RWPE2 (cell line): ENCODE results near the gene RNF213.

ENCODE experiments used
- ATAC-seq: fragments of 200-7000 bp; cut with Tn5 transposase; 3 replicates; pipeline ENCODE4 v1.9.1; 2021; ENCODE audit warnings: low read depth
- DNase-seq: peaks from one replicate; pipeline ENCODE4 v3.0.0-alpha.2; 2020; ENCODE audit warnings: low spot score
- H3K27ac ChIP-seq: fragments of 450-650 bp; 2 replicates; pipeline ENCODE4 v1.5.1; 2017; ENCODE audit warnings: mild to moderate bottlenecking; ENCODE audit not compliant: poor library complexity, severe bottlenecking
- H3K27me3 ChIP-seq: fragments of 250-450 bp; sonication (Bioruptor Pico); 2 replicates; pipeline ENCODE4 v1.5.1; 2021; ENCODE audit warnings: mild to moderate bottlenecking, moderate library complexity; ENCODE audit not compliant: insufficient read depth, poor library complexity, severe bottlenecking
- H3K36me3 ChIP-seq: fragments of 250-450 bp; sonication (Bioruptor Pico); 2 replicates; pipeline ENCODE4 v1.5.1; 2020; ENCODE audit warnings: low read depth, mild to moderate bottlenecking, moderate library complexity
- H3K4me1 ChIP-seq: fragments of 250-450 bp; sonication (Bioruptor Pico); 2 replicates; pipeline ENCODE4 v1.5.1; 2021; ENCODE audit warnings: mild to moderate bottlenecking, moderate library complexity; ENCODE audit not compliant: insufficient read depth, poor library complexity, severe bottlenecking
- H3K4me3 ChIP-seq: fragments of 250-450 bp; sonication (Bioruptor Pico); 2 replicates; pipeline ENCODE4 v1.5.1; 2021; ENCODE audit warnings: mild to moderate bottlenecking, moderate library complexity; ENCODE audit not compliant: severe bottlenecking
- H3K9me3 ChIP-seq: fragments of 250-450 bp; sonication (Bioruptor Pico); 2 replicates; pipeline ENCODE4 v1.5.1; 2021; ENCODE audit warnings: mild to moderate bottlenecking, moderate library complexity; ENCODE audit not compliant: severe bottlenecking
- CTCF ChIP-seq: fragments of 450-650 bp; IDR thresholded peaks from one replicate; pipeline ENCODE4 v1.5.1; 2017; ENCODE audit warnings: mild to moderate bottlenecking, moderate library complexity; ENCODE audit not compliant: poor library complexity, severe bottlenecking

The RNF213 gene

GRCh38 chr17:80352216-80352895 is 91.7 kb downstream of the RNF213 start:
- Histone ChIP-seq H3K36me3 (peaks cover 91% of the 10 kb centered on the region), H3K4me1 (no peaks in the 10 kb centered on the region), H3K27me3 (no peaks in the 10 kb centered on the region), H3K4me3 (no peak overlapping the region), H3K9me3 (no peaks in the 10 kb centered on the region), H3K27ac (no peak overlapping the region)
- no peak for ATAC-seq
- no peak for TF ChIP-seq CTCF
- no peak for DNase-seq

- H3K27me3 ChIP-seq, result no peaks in the 10 kb centered on the region
- H3K36me3 ChIP-seq, result peaks cover 91% of the 10 kb centered on the region
- H3K4me3 ChIP-seq, result no peak overlapping the region
- no peak overlapping the region for H3K27ac ChIP-seq
- no peak for TF ChIP-seq CTCF
- no peaks in the 10 kb centered on the region for H3K4me1 ChIP-seq
- DNase-seq (no peak), ATAC-seq (no peak)
- no peaks in the 10 kb centered on the region for H3K9me3 ChIP-seq
These were observed 92.5 kb downstream of the RNF213 start for GRCh38 chr17:80352991-80353665.

GRCh38 chr17:80353718-80354275 is 93.1 kb downstream of the RNF213 start:
- TF ChIP-seq CTCF, result no peak
- Histone ChIP-seq H3K27me3 (no peaks in the 10 kb centered on the region), H3K4me1 (no peaks in the 10 kb centered on the region), H3K4me3 (no peak overlapping the region), H3K9me3 (no peaks in the 10 kb centered on the region), H3K36me3 (peaks cover 91% of the 10 kb centered on the region), H3K27ac (no peak overlapping the region)
- no peak for ATAC-seq
- DNase-seq, result no peak

GRCh38 chr17:80354336-80354735 is 93.7 kb downstream of the RNF213 start:
- Histone ChIP-seq H3K27ac (no peak overlapping the region), H3K36me3 (peaks cover 90% of the 10 kb centered on the region), H3K9me3 (no peaks in the 10 kb centered on the region), H3K27me3 (no peaks in the 10 kb centered on the region), H3K4me1 (no peaks in the 10 kb centered on the region), H3K4me3 (no peak overlapping the region)
- ATAC-seq (no peak), DNase-seq (no peak)
- no peak for TF ChIP-seq CTCF
